Measurements from ENCODE around the gene TMEM52. TPM values are rescaled to one million over a fixed set of nuclear protein-coding genes. Genes with fewer than 3 reads are reported as not detected.
A peak's percentile ranks its signal among the peaks of the same experiment; 100 is the strongest.

The TMEM52 gene
- total RNA-seq, 1 experiment from 2014 or later = not detected

- in situ Hi-C loops (cut with HindIII; ENCODE audit: low pct_unique_long_range_greater_than_20kb, low sequenced_read_pairs) = no loop called here
Measured at GRCh38 chr1:1901641-1902294, 17.3 kb downstream of the TMEM52 start.

GRCh38 chr1:1900883-1901640, 18.0 kb downstream of the TMEM52 start:
- in situ Hi-C loops (cut with HindIII; ENCODE audit: low pct_unique_long_range_greater_than_20kb, low sequenced_read_pairs) = no loop called here

More at GRCh38 chr1:1901641-1902294, 17.3 kb downstream of the TMEM52 start:
- DNase-seq (ENCODE audit: low read depth) = no peak

GRCh38 chr1:1899967-1900327, 19.1 kb downstream of the TMEM52 start:
- DNase-seq (ENCODE audit: low read depth) = no peak
- in situ Hi-C loops (cut with HindIII; ENCODE audit: low pct_unique_long_range_greater_than_20kb, low sequenced_read_pairs) = no loop called here

More at GRCh38 chr1:1900883-1901640, 18.0 kb downstream of the TMEM52 start:
- DNase-seq (ENCODE audit: low read depth) = no peak

- no peak for DNase-seq (ENCODE audit: low read depth)
- in situ Hi-C loops (cut with HindIII; ENCODE audit: low pct_unique_long_range_greater_than_20kb, low sequenced_read_pairs) = no loop called here
Measured at GRCh38 chr1:1899266-1899966, 19.7 kb downstream of the TMEM52 start.

- in situ Hi-C loops (cut with HindIII; ENCODE audit: low pct_unique_long_range_greater_than_20kb, low sequenced_read_pairs) = no loop called here
- no peak for DNase-seq (ENCODE audit: low read depth)
Measured at GRCh38 chr1:1898246-1898933, 20.7 kb downstream of the TMEM52 start.

- in situ Hi-C loops (cut with HindIII; ENCODE audit: low pct_unique_long_range_greater_than_20kb, low sequenced_read_pairs) = no loop called here
Measured at GRCh38 chr1:1895456-1896336, 23.4 kb downstream of the TMEM52 start.

GRCh38 chr1:1895060-1895418, 24.0 kb downstream of the TMEM52 start:
- in situ Hi-C loops (cut with HindIII; ENCODE audit: low pct_unique_long_range_greater_than_20kb, low sequenced_read_pairs) = no loop called here
- no peak for DNase-seq (ENCODE audit: low read depth)

More at GRCh38 chr1:1895456-1896336, 23.4 kb downstream of the TMEM52 start:
- no peak for DNase-seq (ENCODE audit: low read depth)

GRCh38 chr1:1894354-1895059, 24.6 kb downstream of the TMEM52 start:
- in situ Hi-C loops (cut with HindIII; ENCODE audit: low pct_unique_long_range_greater_than_20kb, low sequenced_read_pairs) = no loop called here
- DNase-seq (ENCODE audit: low read depth) = no peak

- DNase-seq (ENCODE audit: low read depth) = no peak
- in situ Hi-C loops (cut with HindIII; ENCODE audit: low pct_unique_long_range_greater_than_20kb, low sequenced_read_pairs) = no loop called here
Measured at GRCh38 chr1:1893997-1894353, 25.1 kb downstream of the TMEM52 start.

GRCh38 chr1:1893291-1893985, 25.6 kb downstream of the TMEM52 start:
- in situ Hi-C loops (cut with HindIII; ENCODE audit: low pct_unique_long_range_greater_than_20kb, low sequenced_read_pairs) = no loop called here
- no peak for DNase-seq (ENCODE audit: low read depth)

- no peak for DNase-seq (ENCODE audit: low read depth)
- in situ Hi-C loops (cut with HindIII; ENCODE audit: low pct_unique_long_range_greater_than_20kb, low sequenced_read_pairs) = no loop called here
Measured at GRCh38 chr1:1892763-1893120, 26.3 kb downstream of the TMEM52 start.

- no peak for DNase-seq (ENCODE audit: low read depth)
- in situ Hi-C loops (cut with HindIII; ENCODE audit: low pct_unique_long_range_greater_than_20kb, low sequenced_read_pairs) = no loop called here
Measured at GRCh38 chr1:1892079-1892762, 26.9 kb downstream of the TMEM52 start.

- in situ Hi-C loops (cut with HindIII; ENCODE audit: low pct_unique_long_range_greater_than_20kb, low sequenced_read_pairs) = no loop called here
- DNase-seq (ENCODE audit: low read depth) = peak; percentile 70
Measured at GRCh38 chr1:1891349-1892078, 27.6 kb downstream of the TMEM52 start.

- in situ Hi-C loops (cut with HindIII; ENCODE audit: low pct_unique_long_range_greater_than_20kb, low sequenced_read_pairs) = no loop called here
- peak; percentile 88 for DNase-seq (ENCODE audit: low read depth)
Measured at GRCh38 chr1:1890506-1891348, 28.4 kb downstream of the TMEM52 start, which contains the start of gene GNB1. Gene GNB1, minus strand, starts transcription at chr1:1891087. Its CDS starts 65,634 bp downstream, at chr1:1825453.
